ENCODE data around the gene TRPV3. TPM values are rescaled to one million over a fixed set of nuclear protein-coding genes. Genes with fewer than 3 reads are reported as not detected.

TRPV3 gene
- total RNA-seq, 1 donor from 2014 or later: 1.9 TPM

DNA sequence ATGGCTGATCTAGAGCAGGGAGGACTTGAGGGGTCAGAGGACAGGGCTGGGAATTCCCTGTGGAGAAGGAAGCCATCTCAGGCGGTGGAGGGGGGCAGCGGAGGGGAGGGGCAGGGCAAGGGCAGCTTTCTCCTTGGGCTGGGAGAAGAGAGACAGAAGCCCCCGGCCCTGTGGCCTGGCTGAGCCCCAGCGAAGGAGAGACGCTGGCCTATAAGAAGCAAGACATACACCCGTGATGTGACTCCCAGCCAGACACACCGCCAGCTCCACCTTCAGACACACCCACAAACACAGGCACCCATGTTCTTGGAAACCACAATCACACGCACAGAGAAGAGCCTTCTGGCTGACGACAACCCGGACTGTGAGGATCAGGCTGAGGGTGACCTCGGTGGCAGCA, 10.0 kb downstream of the TRPV3 start:
- no peak overlapping the region for H3K4me2 ChIP-seq
- H3F3A ChIP-seq (ENCODE audit: low read depth): no peaks in the 10 kb centered on the region
- no peak for DNase-seq (ENCODE audit: low spot score)

DNA sequence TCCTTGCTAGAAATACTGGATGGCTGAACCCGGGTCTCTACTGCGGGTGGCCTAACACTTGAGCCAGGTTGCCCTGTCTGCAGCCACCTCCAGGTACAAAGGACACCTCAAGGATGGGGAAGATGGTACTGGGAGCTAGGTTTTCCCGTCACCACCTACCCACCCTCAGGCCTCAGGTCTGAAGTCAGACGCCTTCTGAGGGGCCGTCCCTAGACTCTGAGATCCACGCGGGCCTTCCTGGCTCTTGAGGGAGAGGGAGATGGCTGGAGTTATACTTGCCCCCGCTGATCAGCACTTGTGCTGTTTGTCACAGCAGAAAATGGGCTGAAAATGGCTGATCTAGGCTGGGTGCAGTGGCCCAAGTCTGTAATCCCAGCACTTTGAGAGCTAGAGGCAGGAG, 10.6 kb downstream of the TRPV3 start:
- no peaks in the 10 kb centered on the region for H3K9me3 ChIP-seq (ENCODE audit: low read depth)
- H3K27ac ChIP-seq: no peak overlapping the region
- Mint-ChIP-seq H3K4me1 (peaks cover 19% of the 10 kb centered on the region), H3K27ac (no peak overlapping the region), H3K9me3 (peaks cover 6% of the 10 kb centered on the region), H3K27me3 (ENCODE audit: insufficient read depth, low read depth) (peaks cover 18% of the 10 kb centered on the region), H3K36me3 (no peaks in the 10 kb centered on the region), H3K4me3 (no peak overlapping the region)
- H3K9ac ChIP-seq: no peak overlapping the region
- H3K79me2 ChIP-seq (ENCODE audit: low read depth): no peaks in the 10 kb centered on the region
- no peak for DNase-seq (ENCODE audit: low spot score)
- H4K20me1 ChIP-seq (ENCODE audit: low read depth): no peaks in the 10 kb centered on the region
- H3K4me2 ChIP-seq: no peak overlapping the region
- no peaks in the 10 kb centered on the region for H3K4me1 ChIP-seq
- H3K36me3 ChIP-seq: no peaks in the 10 kb centered on the region
- TF ChIP-seq EZH2 (IDR thresholded peaks at IDR 0.05) (no peak), EZH2phosphoT487 (IDR thresholded peaks at IDR 0.05) (no peak)
- TF ChIP-seq, protein P1, sequence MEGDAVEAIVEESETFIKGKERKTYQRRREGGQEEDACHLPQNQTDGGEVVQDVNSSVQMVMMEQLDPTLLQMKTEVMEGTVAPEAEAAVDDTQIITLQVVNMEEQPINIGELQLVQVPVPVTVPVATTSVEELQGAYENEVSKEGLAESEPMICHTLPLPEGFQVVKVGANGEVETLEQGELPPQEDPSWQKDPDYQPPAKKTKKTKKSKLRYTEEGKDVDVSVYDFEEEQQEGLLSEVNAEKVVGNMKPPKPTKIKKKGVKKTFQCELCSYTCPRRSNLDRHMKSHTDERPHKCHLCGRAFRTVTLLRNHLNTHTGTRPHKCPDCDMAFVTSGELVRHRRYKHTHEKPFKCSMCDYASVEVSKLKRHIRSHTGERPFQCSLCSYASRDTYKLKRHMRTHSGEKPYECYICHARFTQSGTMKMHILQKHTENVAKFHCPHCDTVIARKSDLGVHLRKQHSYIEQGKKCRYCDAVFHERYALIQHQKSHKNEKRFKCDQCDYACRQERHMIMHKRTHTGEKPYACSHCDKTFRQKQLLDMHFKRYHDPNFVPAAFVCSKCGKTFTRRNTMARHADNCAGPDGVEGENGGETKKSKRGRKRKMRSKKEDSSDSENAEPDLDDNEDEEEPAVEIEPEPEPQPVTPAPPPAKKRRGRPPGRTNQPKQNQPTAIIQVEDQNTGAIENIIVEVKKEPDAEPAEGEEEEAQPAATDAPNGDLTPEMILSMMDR (IDR thresholded peaks at IDR 0.05): no peak
- H3K27me3 ChIP-seq: no peaks in the 10 kb centered on the region
- no peak overlapping the region for H2AFZ ChIP-seq (replicated peaks)
- H3F3A ChIP-seq (ENCODE audit: low read depth): no peaks in the 10 kb centered on the region
- no peak overlapping the region for H3K4me3 ChIP-seq

More for the DNA sequence above, 10.0 kb downstream of the TRPV3 start:
- Histone ChIP-seq H3K4me1 (no peaks in the 10 kb centered on the region), H3K27me3 (no peaks in the 10 kb centered on the region), H3K9ac (no peak overlapping the region), H3K36me3 (no peaks in the 10 kb centered on the region), H3K9me3 (ENCODE audit: low read depth) (no peaks in the 10 kb centered on the region), H3K79me2 (ENCODE audit: low read depth) (no peaks in the 10 kb centered on the region), H2AFZ (replicated peaks) (no peak overlapping the region), H4K20me1 (ENCODE audit: low read depth) (no peaks in the 10 kb centered on the region), H3K27ac (no peak overlapping the region), H3K4me3 (no peak overlapping the region)
- H3K27me3 Mint-ChIP-seq (ENCODE audit: insufficient read depth, low read depth): peaks cover 18% of the 10 kb centered on the region
- H3K27ac Mint-ChIP-seq: no peak overlapping the region
- H3K36me3 Mint-ChIP-seq: no peaks in the 10 kb centered on the region
- peaks cover 6% of the 10 kb centered on the region for H3K9me3 Mint-ChIP-seq
- peaks cover 19% of the 10 kb centered on the region for H3K4me1 Mint-ChIP-seq
- TF ChIP-seq, protein P1 (IDR thresholded peaks at IDR 0.05): no peak
- no peak for TF ChIP-seq EZH2 (IDR thresholded peaks at IDR 0.05)
- no peak overlapping the region for H3K4me3 Mint-ChIP-seq

DNA sequence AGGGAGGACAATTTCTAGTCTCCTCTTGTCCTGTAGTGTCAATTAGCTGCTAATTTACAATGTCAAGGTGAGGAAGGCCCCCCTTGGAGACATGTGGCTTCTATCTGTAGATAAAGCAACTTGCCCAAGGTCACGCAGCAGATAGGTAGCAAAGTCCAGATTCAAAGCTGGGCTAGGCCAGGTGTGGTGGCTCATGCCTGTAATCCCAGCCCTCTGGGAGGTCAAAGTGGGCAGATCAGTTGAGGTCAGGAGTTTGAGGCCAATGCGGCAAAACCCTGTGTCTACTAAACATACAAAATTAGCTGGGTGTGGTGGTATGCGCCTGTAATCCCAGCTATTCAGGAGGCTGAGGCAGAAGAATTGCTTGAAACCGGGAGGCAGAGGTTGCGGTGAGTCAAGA, 11.1 kb downstream of the TRPV3 start:
- no peak for TF ChIP-seq EZH2phosphoT487 (IDR thresholded peaks at IDR 0.05)
- TF ChIP-seq, protein P1 (IDR thresholded peaks at IDR 0.05): no peak
- TF ChIP-seq EZH2 (IDR thresholded peaks at IDR 0.05): no peak
- Histone ChIP-seq H3K27me3 (no peaks in the 10 kb centered on the region), H3K9me3 (ENCODE audit: low read depth) (no peaks in the 10 kb centered on the region), H3K4me1 (no peaks in the 10 kb centered on the region), H3K4me3 (no peak overlapping the region), H4K20me1 (ENCODE audit: low read depth) (no peaks in the 10 kb centered on the region), H3K36me3 (no peaks in the 10 kb centered on the region), H3K79me2 (ENCODE audit: low read depth) (no peaks in the 10 kb centered on the region), H3K9ac (no peak overlapping the region), H2AFZ (replicated peaks) (no peak overlapping the region), H3F3A (ENCODE audit: low read depth) (no peaks in the 10 kb centered on the region), H3K4me2 (no peak overlapping the region), H3K27ac (no peak overlapping the region)
- peaks cover 19% of the 10 kb centered on the region for H3K27me3 Mint-ChIP-seq (ENCODE audit: insufficient read depth, low read depth)
- H3K36me3 Mint-ChIP-seq: no peaks in the 10 kb centered on the region
- DNase-seq (ENCODE audit: low spot score): no peak
- peaks cover 6% of the 10 kb centered on the region for H3K9me3 Mint-ChIP-seq
- H3K27ac Mint-ChIP-seq: no peak overlapping the region
- H3K4me1 Mint-ChIP-seq: peaks cover 19% of the 10 kb centered on the region
- no peak overlapping the region for H3K4me3 Mint-ChIP-seq

Data from neural progenitor cell (in vitro differentiated cells).